Left cardiac atrium (tissue), 4 donors: ENCODE measurements around the gene AVL9. TPM values are rescaled to one million over a fixed set of nuclear protein-coding genes. Genes with fewer than 3 reads are reported as not detected.
"Not testable (repeated sequence)": the region's sequence is repeated elsewhere in the genome, so short reads cannot be mapped to it uniquely, and the experiment has no call there.

ENCODE experiments used
- ATAC-seq, 2 donors: fragments of 200-7000 bp; cut with Tn5 transposase; one replicate each; pipeline ENCODE4 v1.9.1; 2020; ENCODE audit warnings: mild to moderate bottlenecking in 2 of 2, moderate library complexity in 2 of 2
- DNase-seq: peaks from one replicate; pipeline ENCODE4 v3.0.0-alpha.2; 2020
- intact Hi-C, 2 donors: fragments of 100-400 bp; cut with DNase I; formaldehyde crosslinking; loops; one replicate each; pipeline versions ENCODE4 v1.14.1 to v1.15.1; 2022 to 2023
- long read RNA-seq: library from polyadenylated mRNA; unstranded; transcript quantifications from one replicate; pipeline ENCODE4 v2.0.0, GENCODE V29; 2021
- total RNA-seq, 2 donors: library from RNA; stranded (reverse); fragmentation: NEBNext Ultra II Directional; extraction: Animal tissue kit (Norgen Biotek cat#: 25700); gene quantifications; one replicate each; pipeline ENCODE4 v1.2.1, GENCODE V29; 2021
- donor health status: DM: no; HTN: yes; CAD: no.
- donor health status: DM: no; HTN: yes; CAD: no; lungs with severe emphysema.
- donor health status: DM: yes; HTN: yes; CAD: no.
- donor health status: Dilated cardiomyopathy.

AVL9 gene
- 10 to 100 TPM; 14.6 to 24.1 TPM for total RNA-seq
- long read RNA-seq, full-length matches to known transcripts = 5 of 13 reads
- long read RNA-seq, partial matches to known transcripts = 0 of 13 reads
- long read RNA-seq, other reads (novel, unspliced or antisense) = 8 of 13 reads

- DNase-seq (peak; percentile 98), ATAC-seq (peak; percentile 99)
- intact Hi-C loops = no loop called here
Measured at GRCh38 chr7:32495298-32496051, at the start of gene AVL9. Gene AVL9, plus strand, starts transcription at chr7:32495489. Its CDS starts 221 bp downstream, at chr7:32495710.

DNA sequence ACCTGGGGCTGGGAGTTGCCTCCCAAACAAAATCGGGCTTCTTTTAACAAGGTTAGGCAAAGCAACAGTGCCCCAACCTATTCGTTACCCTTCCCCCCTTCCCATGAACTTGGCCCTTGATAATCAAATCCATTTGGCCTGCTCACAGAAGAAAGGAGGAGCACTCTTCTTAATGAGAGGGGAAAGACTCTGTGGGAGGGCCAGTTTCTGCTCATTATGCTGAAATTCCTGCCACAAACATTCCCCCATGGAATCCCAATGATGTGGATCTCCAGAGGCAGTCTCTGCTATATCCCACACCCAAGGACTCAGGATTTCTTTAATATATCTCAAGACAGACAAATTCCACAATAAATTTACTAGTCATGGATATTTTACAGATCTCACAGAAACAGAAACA is 48.1 kb upstream of the AVL9 start:
- DNase-seq = no peak
- ATAC-seq = no peak
- intact Hi-C loops = no loop called here

DNA sequence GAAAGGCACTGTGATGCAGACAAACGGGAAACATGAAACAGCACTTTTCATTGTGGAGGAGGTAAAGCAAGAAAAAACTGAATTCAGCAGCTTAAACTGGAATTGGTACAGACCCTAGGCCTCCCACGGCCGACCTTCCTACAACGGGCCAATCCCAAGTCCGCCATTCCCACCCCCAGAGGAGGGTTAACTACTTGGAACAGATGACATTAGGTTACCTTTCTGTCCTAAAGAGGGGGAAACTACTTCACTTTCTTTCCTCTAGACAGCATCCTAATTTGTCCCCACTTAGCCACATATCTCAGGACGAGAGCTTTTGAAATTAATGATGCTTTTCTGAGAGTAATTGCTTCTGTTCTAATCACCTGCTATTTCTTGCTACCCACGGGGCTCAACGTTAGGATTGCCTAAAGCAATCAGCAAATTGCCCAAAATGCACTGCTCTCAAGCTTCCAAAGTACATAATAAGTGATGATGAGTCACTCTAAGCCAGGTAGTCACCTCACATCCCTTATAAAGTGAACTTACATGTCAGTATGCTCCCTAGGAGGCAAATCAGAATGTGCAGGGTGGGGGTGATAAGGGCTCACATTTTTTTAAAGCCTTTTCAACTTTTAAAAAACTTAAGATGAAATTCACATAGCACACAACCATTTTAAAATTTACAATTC is 41.8 kb upstream of the AVL9 start:
- DNase-seq = no peak
- no peak for ATAC-seq
- intact Hi-C loops = no loop called here

DNA sequence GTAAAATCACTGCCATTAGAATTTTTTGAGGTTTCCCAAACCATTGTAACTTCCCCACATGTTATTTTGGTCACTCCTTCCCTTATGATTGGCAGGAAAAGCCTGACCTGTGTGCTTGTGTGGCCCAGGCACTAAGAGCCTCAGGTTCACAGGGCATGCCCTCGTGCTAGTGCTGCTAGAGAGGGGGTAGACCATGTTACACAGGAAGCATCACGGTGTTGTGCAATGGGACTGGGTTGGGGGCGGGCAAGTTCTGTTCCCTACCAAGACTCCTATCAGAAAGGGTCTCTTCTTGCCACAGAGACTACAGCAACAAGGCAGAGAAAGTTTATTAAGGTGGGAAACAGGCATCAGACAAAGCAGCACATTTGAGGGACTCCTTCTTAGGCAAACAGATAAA is 37.3 kb upstream of the AVL9 start:
- DNase-seq (no peak), ATAC-seq (no peak)
- intact Hi-C loops = no loop called here

DNA sequence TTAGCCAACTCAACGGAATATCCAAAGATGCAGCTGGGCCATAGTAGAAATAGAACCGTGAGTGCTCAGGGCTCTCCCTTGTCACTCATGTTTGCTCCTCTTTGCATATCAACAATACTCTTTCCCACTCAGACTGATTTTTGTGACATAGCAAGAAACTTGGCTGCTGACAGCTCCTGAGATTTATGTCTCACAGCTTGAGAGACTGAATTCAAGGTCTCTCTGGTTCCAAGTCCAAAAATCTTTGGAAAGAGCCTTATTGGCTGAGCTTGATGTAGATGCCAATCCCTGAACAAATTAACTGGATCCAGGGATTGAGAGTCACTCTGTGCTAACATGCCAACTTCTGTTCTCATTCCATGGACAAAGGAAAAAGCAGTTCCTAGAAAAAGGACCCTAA is 35.5 kb upstream of the AVL9 start:
- DNase-seq (no peak), ATAC-seq (no peak)
- intact Hi-C loops = no loop called here

DNA sequence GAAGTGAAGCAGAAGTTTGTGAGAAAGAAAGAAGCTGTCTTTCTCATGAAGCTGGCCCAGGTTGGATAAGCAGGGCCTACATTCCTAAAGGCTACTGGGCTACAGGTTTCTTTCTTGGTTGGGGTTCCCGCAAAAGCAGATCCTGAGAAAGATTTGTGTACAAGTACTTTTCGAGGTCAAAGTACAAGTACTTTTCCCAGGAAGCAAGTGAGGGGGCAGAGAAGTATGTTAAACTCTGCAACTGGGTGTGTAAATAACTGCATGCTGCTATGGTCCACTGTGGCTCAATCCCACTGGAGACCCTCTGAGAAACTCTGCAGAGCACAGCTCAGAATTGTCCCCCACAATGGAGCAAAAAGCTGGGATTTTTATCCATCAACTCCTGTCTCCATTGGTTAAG is 33.8 kb upstream of the AVL9 start:
- ATAC-seq = no peak

GRCh38 chr7:32462451-32462850 is 32.8 kb upstream of the AVL9 start:
- no peak for ATAC-seq
- intact Hi-C loops = no loop called here

More for the DNA sequence above, 33.8 kb upstream of the AVL9 start:
- intact Hi-C loops = no loop called here
- DNase-seq = no peak

DNA sequence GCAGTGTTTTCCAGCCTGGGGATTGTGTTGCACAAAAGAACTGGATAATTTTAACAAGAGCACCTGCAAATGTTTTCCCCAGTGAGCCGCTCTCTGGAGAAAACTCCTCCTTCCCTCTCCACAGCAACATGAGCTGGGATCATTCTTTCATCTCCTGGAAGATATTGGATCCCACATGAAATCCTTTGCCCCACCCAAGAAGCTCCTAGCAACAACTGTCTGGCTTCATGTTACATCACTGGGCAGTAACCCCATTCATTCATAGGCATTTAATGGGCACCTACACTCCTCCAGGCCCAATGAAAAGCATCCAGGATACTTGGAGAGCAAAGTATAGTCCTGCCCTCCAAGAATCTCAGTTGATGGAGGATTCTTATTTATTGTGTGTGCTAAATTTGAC is 32.3 kb upstream of the AVL9 start:
- intact Hi-C loops = no loop called here
- ATAC-seq (no peak), DNase-seq (no peak)

More at GRCh38 chr7:32462451-32462850, 32.8 kb upstream of the AVL9 start:
- DNase-seq = no peak

GRCh38 chr7:32464641-32465416 is 30.5 kb upstream of the AVL9 start:
- ATAC-seq, intact Hi-C loops: not testable (repeated sequence)

DNA sequence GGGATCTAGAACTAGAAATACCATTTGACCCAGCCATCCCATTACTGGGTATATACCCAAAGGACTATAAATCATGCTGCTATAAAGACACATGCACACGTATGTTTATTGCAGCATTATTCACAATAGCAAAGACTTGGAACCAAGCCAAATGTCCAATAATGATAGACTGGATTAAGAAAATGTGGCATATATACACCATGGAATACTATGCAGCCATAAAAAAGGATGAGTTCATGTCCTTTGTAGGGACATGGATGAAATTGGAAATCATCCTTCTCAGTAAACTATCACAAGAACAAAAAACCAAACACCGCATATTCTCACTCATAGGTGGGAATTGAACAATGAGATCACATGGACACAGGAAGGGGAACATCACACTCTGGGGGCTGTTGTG is 25.3 kb upstream of the AVL9 start:
- intact Hi-C loops = loop anchor here in 1 of 2 donors (10.0 kb wide), 1 partner anchor 245 kb away; no protein-coding TSS in a partner anchor
- not testable (repeated sequence) for ATAC-seq

More at GRCh38 chr7:32464641-32465416, 30.5 kb upstream of the AVL9 start:
- not testable (repeated sequence) for DNase-seq

GRCh38 chr7:32470871-32471270 is 24.4 kb upstream of the AVL9 start:
- no peak for ATAC-seq
- intact Hi-C loops = loop anchor here in 1 of 2 donors (10.0 kb wide), 1 partner anchor 246 kb away; no protein-coding TSS in a partner anchor
- DNase-seq = no peak

More for the DNA sequence above, 25.3 kb upstream of the AVL9 start:
- not testable (repeated sequence) for DNase-seq

GRCh38 chr7:32472015-32472414 is 23.3 kb upstream of the AVL9 start:
- intact Hi-C loops = loop anchor here in 1 of 2 donors (10.0 kb wide), 1 partner anchor 247 kb away; no protein-coding TSS in a partner anchor
- ATAC-seq (no peak), DNase-seq (no peak)

DNA sequence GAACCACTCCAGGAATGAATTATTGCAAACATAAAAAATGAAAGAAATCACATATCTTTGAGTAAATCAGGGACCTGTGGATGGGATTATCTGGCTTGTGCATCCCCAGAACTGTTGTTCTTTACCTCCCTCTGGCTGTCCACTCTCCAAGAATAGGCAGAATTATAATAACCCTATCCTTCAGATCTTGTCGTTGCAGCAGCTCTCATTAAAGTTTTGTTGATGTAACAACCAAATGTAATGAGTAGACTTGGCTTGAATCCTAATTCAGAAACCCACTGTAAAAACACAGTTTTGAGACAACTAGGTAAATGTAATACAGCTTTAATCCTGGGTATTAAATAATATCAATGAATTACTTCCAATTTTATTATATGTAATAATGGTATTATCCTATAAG is 21.3 kb upstream of the AVL9 start:
- no peak for ATAC-seq
- intact Hi-C loops = loop anchor here in 1 of 2 donors (10.0 kb wide), 1 partner anchor 249 kb away; no protein-coding TSS in a partner anchor
- DNase-seq = no peak

DNA sequence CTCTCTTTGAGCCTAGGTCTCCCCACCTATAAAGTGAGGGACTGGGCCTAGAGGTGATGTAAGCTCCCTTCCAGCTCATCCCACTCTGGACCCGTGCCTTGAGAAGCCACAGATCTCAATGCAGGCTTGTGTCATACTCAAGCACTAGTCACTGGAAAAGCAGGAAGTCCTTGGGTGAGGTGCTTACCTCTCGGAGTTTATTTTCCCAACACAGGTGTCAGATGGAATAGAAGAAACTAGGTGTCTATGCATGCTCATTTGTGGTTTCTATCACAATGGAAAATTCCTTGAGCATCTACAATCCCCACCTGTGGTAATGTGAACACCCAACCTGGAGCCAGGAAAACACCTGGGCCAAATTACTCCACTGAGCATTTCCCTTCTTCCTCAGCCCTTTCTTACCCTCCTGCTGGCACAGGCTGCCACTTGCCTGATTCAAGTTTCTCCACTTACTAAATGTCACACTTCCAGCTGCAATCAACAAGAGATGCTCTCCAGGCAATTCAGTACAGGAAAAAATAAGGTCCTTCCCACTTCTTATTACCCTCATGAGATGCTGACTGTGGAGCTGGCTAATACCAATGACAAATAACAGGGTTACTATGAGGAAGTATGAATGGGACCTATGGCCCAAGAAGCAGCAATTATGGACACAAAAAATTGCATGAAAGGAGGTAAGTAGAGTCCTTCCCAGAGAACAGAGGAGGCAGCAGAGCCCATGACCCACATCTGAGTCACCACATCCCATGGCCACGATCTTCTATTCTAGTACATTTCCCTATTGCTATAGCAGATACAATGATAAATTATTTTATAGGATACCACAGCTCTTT is 18.3 kb upstream of the AVL9 start:
- DNase-seq (no peak), ATAC-seq (no peak)
- intact Hi-C loops = loop anchor here (5.0 to 10.0 kb wide), 2 partner anchors 252 to 735 kb away; no protein-coding TSS in a partner anchor

DNA sequence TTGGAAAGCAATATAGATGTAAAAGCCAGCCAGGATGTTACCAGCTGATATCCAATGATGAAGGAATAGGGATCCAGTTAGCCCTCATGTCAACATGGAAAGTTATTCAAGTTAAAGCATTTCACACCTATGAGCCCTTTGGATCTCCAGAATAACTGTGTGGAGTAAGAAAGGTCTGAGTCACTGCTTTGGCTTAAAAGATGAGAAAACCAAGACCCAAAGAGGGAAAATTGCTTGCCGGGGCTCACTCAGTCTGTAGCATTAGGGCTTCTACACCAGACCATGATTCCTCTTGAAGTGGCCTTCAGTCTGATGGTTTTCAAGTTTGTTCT is 17.7 kb upstream of the AVL9 start:
- no peak for DNase-seq
- ATAC-seq = no peak
- intact Hi-C loops = loop anchor here (5.0 to 10.0 kb wide), 2 partner anchors 253 to 735 kb away; no protein-coding TSS in a partner anchor

GRCh38 chr7:32479574-32480200 is 15.6 kb upstream of the AVL9 start:
- DNase-seq (no peak), ATAC-seq (peak in 1 of 2 donors; percentile 29)
- intact Hi-C loops = loop anchor here (2.0 to 10.0 kb wide), 3 partner anchors 255 to 737 kb away; no protein-coding TSS in a partner anchor

DNA sequence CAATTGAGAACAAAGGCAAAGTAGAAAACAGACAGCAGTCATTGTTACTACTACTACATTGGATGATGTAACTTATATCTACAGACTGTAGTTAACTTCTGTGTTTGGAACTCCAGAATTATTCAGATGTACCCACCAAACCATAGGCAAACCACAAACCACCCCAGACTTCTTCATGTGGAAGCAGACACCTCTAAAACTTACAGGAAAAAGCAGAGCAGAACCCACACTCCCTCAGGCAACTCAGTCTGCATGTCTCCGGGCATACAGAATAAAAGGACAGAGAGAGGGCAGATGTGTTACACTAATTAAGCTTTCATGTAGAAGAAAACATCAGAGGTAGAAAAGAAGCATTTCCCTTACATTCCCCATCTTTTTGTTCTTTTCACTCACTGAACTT is 14.1 kb upstream of the AVL9 start:
- DNase-seq (no peak), ATAC-seq (no peak)
- intact Hi-C loops = loop anchor here in 1 of 2 donors (2.0 kb wide), 1 partner anchor 270 kb away; no protein-coding TSS in a partner anchor

DNA sequence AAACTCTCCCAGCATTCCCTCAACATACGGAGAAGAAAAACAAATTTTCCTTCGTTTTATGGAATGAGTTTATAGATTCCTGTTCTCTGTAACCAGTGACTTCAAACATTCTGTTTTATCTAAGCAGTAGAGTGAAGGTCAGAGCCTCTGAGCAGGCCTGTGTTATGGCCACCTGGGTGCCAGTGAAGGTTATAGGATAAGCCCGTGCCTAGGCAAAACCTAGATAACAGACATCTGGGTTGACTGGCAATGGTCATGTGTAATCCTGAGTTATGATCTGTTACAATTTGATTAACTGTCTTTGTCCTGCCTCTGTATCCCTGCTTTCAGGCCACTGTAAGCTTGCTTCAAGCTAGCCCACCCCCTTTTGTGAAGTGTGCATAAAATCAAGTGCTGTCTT is 13.4 kb upstream of the AVL9 start:
- ATAC-seq (no peak), DNase-seq (no peak)
- intact Hi-C loops = loop anchor here in 1 of 2 donors (2.0 kb wide), 1 partner anchor 271 kb away; no protein-coding TSS in a partner anchor
